ENCODE data around the gene DLL3. TPM values are rescaled to one million over a fixed set of nuclear protein-coding genes. Genes with fewer than 3 reads are reported as not detected.

Gene DLL3
- total RNA-seq, 1 donor from 2014 or later = not detected

DNA sequence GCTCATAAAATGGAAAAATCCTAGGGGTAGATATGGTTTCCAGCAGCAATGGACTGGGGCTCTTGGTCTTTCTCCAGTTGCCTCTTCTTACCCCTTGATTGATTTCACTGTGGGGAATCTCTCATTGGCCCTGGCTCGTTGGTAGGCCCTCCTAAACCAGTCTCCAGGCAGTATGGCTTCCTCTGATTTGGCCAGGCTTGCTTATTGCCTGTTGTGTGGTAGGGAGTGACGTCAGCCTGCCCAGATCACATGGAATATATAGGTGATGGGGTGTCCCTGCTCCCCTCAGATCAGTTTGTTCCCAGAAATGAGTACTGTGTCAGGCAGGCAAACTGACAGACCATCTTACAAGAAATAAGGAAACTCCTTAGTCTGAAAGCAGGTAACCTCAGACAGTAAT, 10.5 kb downstream of the DLL3 start:
- ATAC-seq = no peak
- no peak for DNase-seq (ENCODE audit: low spot score)
- intact Hi-C loops (cut with DNase I) = no loop called here

DNA sequence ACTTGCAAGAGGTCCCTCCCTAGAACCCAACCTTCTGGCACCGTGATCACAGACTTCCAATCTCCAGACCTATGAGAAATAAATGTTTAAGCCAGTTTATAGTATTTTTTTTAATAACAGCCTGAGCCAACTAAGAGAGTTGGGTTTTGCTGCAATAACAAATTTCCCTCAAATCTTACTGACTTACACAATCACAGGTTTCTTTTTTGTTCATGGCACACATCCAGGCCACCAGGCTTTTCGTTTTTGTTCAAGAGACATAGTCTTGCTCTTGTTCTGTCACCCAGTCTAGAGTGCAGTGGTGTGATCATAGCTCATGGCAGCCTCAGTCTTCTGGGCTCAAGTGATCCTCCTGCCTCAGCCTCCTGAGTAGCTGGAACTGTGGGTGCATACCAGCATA, 14.2 kb downstream of the DLL3 start:
- DNase-seq (ENCODE audit: low spot score) (no peak), ATAC-seq (no peak)
- intact Hi-C loops (cut with DNase I) = no loop called here

DNA sequence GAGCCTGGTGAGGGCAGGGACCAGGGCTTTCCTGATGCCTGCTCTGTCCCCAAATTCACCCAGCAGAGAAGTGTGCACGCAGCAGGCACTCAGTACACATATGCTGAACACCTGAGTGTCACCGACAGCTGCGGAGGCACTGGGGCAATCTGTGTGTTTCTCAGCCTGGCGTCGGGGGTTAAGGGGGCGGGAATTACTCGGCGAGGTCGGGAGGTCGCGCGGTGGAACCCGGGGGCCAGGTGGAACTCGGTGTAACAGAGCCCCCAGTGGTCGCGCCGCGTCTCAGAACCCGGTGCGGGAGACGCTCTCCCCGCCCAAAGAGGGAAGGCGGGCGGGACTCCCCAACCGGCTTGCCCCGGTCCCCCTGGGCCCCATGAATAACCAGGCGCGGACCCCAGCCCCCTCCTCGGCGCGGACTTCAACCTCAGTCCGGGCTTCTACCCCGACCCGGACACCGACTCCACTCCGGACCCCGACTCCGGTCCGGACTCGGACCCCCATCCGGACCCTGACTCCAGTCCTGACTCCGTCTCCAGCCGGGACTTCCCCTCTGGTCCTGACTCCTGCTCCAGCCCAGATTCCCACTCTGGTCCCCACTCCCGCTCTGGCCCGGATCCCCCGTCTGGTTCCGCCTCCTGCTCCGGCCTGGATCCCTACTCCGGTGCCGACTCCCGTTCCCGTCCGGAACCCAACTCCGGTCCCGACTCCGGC, 16.2 kb downstream of the DLL3 start, which contains the start of gene SELENOV:
Gene SELENOV, plus strand, starts transcription at position 300 of the 711 bp plus-strand sequence. Its CDS starts 74 bp downstream, at position 374.
- ATAC-seq (peak; percentile 22), DNase-seq (ENCODE audit: low spot score) (no peak)
- intact Hi-C loops (cut with DNase I) = no loop called here

DNA sequence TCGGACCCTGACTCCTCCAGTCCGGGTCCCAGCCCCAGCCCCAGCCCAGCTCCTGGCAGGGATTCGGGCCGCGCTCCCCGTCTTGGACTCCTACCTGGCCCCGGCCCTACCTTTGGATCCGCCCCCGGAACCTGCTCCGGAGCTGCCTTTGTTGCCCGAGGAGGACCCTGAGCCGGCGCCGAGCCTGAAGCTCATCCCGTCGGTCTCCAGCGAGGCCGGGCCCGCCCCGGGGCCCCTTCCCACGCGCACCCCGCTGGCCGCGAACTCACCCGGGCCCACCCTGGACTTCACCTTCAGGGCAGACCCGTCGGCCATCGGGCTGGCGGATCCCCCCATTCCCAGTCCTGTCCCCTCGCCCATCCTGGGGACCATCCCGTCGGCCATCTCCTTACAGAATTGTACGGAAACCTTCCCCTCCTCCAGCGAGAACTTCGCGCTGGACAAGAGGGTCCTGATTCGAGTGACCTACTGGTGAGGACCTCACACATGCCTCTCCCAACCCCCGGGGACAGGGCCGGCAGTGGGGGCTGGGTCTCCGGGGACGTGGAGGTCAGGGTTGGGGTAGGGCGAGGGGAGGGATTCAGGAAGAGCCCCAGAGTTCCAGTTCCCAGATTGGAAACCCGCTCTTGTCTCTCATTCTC, 16.9 kb downstream of the DLL3 start:
- ATAC-seq (peak; percentile 15), DNase-seq (ENCODE audit: low spot score) (peak; percentile 59)
- intact Hi-C loops (cut with DNase I) = no loop called here

DNA sequence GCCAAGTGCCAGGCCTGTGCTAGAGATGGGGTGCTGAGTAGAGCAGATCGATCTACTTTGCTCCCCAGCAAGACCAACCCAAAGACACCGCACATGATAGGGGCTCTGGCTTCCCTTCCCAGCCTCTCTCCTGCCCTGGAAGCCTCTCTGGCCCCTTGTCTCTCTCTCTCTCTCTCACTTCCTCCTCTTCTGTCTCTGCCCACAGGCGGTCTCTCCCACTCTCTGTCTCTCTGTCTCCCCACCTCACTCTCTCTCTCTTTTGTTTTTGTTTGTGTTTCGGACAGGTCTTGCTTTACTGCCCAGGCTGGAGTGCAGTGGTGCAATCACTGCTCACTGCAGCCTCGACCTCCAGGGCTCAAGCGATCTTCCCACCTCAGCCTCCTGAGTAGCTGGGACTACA, 17.5 kb downstream of the DLL3 start:
- intact Hi-C loops (cut with DNase I) = no loop called here
- no peak for DNase-seq (ENCODE audit: low spot score)
- ATAC-seq = no peak

- no peak for DNase-seq (ENCODE audit: low spot score)
- intact Hi-C loops (cut with DNase I) = no loop called here
These were observed 18.7 kb downstream of the DLL3 start for GRCh38 chr19:39517432-39517831.

DNA sequence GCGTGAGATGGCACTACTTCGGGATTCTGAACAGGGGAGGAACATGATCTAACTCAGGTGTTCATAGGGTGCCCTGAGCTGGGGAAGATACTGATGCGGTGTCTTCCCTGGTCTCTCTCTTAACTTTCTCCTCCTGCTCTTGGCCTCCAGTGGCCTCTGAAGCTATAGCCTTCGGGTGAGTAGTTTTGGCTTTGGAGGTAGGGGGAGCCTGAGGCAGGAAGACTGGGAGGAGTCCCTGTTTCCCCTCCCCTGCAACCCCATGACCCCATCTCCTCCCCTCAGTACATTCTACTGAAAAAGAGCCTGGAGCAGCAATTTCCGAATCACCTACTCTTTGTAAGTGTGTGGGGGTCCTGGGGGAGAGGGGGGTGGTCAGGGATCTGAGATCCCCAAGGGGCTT, 19.7 kb downstream of the DLL3 start:
- DNase-seq (ENCODE audit: low spot score) (no peak), ATAC-seq (no peak)
- intact Hi-C loops (cut with DNase I) = no loop called here

More at GRCh38 chr19:39517432-39517831, 18.7 kb downstream of the DLL3 start:
- no peak for ATAC-seq

GRCh38 chr19:39518975-39519374, 20.2 kb downstream of the DLL3 start:
- ATAC-seq (no peak), DNase-seq (ENCODE audit: low spot score) (no peak)
- intact Hi-C loops (cut with DNase I) = no loop called here

DNA sequence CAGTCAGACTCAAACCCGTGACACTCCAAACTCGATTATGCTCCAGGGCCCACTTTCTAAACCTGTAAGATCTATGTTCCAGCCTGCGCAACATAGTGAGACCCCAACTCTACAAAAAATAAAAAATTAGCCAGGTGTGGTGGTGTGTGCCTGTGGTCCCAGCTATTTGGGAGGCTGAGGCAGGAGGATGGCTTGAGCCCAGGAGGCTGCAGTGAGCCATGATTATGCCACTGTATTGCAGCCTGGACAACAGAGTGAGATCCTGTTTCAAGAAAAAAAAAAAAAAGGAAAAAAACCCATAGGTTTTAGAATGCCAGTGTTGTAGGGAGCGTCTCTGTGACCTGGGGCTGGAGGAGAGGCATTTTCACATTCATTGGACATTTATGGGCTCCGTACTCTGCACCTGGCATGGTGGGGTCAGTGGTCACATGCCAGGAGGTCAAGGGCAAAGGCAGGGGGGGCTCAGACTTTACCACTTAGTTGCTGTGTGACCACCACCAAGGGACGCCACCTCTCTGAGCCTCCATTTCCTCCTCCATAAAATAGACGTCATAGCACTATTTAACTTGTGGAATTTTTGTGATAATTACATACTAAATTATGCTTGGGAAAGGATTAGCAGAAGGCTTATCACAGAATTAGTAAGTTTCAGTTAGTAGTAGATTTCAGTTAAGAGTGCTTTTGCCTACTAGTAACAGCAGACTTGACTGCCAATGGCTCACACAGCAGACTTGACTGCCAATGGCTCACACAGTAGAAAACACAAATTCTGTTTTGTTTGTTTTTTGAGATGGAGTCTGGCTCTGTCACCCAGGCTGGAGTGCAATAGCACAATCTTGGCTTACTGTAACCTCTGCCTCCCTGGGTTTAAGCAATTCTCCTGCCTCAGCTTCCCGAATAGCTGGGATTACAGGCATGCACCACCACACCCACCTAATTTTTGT, 22.1 kb downstream of the DLL3 start:
- intact Hi-C loops (cut with DNase I) = no loop called here
- DNase-seq (ENCODE audit: low spot score) (no peak), ATAC-seq (no peak)

- intact Hi-C loops (cut with DNase I) = no loop called here
- peak; percentile 25 for DNase-seq (ENCODE audit: low spot score)
These were observed 25.7 kb downstream of the DLL3 start for GRCh38 chr19:39524495-39524894.

GRCh38 chr19:39525205-39525604, 26.5 kb downstream of the DLL3 start:
- no peak for ATAC-seq
- intact Hi-C loops (cut with DNase I) = no loop called here
- peak; percentile 10 for DNase-seq (ENCODE audit: low spot score)

More at GRCh38 chr19:39524495-39524894, 25.7 kb downstream of the DLL3 start:
- ATAC-seq = no peak

- peak; percentile 53 for DNase-seq (ENCODE audit: low spot score)
- no peak for ATAC-seq
- intact Hi-C loops (cut with DNase I) = loop anchor here (10.0 kb wide), 2 partner anchors 57 to 313 kb away; partner anchors contain the start of gene FBL
These were observed 33.1 kb downstream of the DLL3 start for GRCh38 chr19:39531834-39532232.

DNA sequence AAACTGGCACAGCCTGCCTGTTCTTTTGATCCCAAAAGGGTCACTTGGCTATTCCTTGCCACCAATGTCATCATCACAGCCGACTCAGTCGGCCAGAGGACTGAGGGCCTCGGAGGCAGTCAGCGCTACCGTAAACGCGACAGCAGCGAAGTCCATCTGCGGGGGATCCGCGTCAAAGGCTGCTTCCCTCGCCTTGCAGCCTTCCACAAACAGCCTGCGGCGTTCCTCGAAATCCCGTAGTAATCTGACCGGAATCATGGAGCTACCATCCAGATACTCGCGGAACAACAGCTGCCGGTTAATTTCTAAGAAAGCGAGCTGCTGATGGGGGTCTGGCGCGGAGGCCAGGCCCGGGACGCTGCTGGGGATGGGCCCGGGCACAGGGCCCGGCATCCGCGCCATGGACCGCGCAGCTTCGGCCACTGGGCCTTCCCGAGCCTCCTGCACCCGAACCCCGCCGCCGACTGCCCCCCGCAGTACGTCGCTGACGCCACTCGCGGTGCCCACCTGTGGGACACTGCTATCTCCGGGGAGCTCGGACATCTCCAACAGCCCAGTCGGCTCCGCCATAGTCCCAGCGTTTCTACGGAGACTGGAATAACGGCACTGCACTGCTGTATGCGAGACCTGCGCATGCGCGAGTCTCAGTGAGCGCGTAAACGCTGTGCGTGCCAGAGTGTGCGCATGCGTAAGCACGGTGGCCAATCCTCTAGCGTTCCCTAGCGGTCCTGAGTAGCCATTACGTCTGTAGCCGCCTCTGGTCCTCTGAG, 33.7 kb downstream of the DLL3 start, which contains the start of gene EID2B:
Gene EID2B, minus strand, starts transcription at position 620 of the 770 bp plus-strand sequence. Its CDS starts 50 bp downstream, at position 570.
- intact Hi-C loops (cut with DNase I) = loop anchor here (10.0 kb wide), 2 partner anchors 58 to 312 kb away; partner anchors contain the start of gene FBL
- DNase-seq (ENCODE audit: low spot score) (peak; percentile 97), ATAC-seq (peak; percentile 99)

DNA sequence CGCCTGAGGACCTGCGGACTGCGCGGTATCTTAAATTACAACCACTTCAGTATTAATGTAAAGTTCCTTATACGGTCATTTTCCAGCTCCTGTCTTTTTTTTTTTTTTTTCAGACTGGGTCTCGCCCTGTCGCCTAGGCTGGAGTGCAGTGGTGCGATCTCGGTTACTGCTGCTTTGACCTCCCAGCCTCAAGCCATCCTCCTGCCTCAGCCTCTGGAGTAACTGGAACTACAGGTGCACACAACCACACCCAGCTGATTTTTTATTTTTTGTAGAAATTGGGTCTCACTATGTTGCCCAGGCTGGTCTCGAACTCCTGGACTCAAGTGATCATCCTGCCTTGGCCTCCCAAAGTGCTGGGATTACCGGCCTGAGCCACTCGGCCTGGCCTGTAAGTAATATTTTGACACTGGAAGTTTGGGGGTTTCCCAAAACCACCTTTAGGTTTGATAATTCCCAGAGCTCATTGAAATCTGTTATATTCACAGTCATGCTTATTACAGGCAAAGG, 34.3 kb downstream of the DLL3 start:
- ATAC-seq (peak; percentile 48), DNase-seq (ENCODE audit: low spot score) (no peak)
- intact Hi-C loops (cut with DNase I) = loop anchor here (10.0 kb wide), 2 partner anchors 58 to 312 kb away; partner anchors contain the start of gene FBL

DNA sequence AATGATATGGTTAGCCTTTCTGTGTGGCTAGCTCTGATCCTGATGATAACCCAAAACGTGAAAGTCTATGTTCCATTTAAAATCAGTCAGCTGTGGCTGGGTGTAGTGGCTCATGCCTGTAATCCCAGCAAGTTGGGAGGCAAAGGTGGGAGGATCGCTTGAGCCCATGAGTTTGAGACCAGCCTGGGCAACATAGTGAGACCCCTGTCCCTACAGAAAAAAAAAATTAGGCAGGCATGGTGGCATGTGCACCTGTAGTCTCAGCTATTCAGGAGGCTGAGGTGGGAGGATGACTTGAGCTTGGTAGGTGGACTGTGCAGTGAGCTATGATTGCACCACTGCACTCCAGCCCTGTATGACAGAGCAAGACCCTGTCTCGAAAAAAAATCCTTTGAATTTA, 35.0 kb downstream of the DLL3 start:
- intact Hi-C loops (cut with DNase I) = loop anchor here (10.0 kb wide), 2 partner anchors 59 to 311 kb away; partner anchors contain the start of gene FBL
- DNase-seq (ENCODE audit: low spot score) = peak; percentile 14
- no peak for ATAC-seq

DNA sequence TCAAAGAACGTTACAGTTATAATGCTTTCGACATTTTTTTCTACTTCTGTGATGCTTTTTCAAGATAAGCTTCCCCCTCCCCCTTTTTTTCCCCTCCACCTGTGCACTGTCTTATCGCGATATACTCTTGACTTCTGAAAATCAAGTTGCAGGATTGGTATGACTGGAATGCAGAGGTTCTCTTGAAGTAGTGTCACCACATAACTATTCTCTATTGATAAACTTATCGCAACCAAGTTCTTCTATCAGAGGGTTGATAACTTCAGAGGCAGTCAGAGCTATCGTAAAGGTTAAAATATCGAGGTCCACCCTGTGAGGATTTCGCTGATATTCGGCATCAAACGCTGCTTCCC, 40.4 kb downstream of the DLL3 start:
- intact Hi-C loops (cut with DNase I) = loop anchor here (10.0 kb wide), 2 partner anchors 64 to 306 kb away; partner anchors contain the start of gene FBL
- no peak for ATAC-seq
- no peak for DNase-seq (ENCODE audit: low spot score)

GRCh38 chr19:39539518-39540332, 41.0 kb downstream of the DLL3 start, which contains the start of gene EID2:
EID2 (minus strand) TSS chr19:39540161; CDS start chr19:39540079, 82 bp downstream.
- intact Hi-C loops (cut with DNase I) = loop anchor here (10.0 kb wide), 2 partner anchors 65 to 305 kb away; partner anchors contain the start of gene FBL
- peak; percentile 99 for ATAC-seq
- DNase-seq (ENCODE audit: low spot score) = peak; percentile 98
